H9 (cell line): ENCODE results near the gene NMUR1. TPM values are rescaled to one million over a fixed set of nuclear protein-coding genes. Genes with fewer than 3 reads are reported as not detected.

Source experiments
- DNase-seq: peaks from one replicate; pipeline ENCODE4 v3.0.0-alpha.2; 2017
- H2AFZ ChIP-seq: one replicate; pipeline ENCODE4 v1.6.1; 2013; ENCODE audit warnings: mild to moderate bottlenecking, low read length, control low read depth, moderate library complexity
- H2AK5ac ChIP-seq: 2 replicates; pipeline ENCODE4 v1.6.1; 2013; ENCODE audit warnings: low read length, control low read depth, mixed read lengths; ENCODE audit not compliant: insufficient read length
- H2BK120ac ChIP-seq: one replicate; pipeline ENCODE4 v1.6.1; 2013; ENCODE audit warnings: low read depth, mild to moderate bottlenecking, low read length, control low read depth, inconsistent platforms; ENCODE audit not compliant: poor library complexity, severe bottlenecking
- H2BK12ac ChIP-seq: 2 replicates; pipeline ENCODE4 v1.6.1; 2013; ENCODE audit warnings: low read length, control low read depth, mixed read lengths, low read depth; ENCODE audit not compliant: insufficient read length
- H2BK15ac ChIP-seq: 2 replicates; pipeline ENCODE4 v1.6.1; 2013; ENCODE audit warnings: low read depth, low read length, control low read depth
- H2BK20ac ChIP-seq: one replicate; pipeline ENCODE4 v1.6.1; 2013; ENCODE audit warnings: low read depth, mild to moderate bottlenecking, low read length, control low read depth, inconsistent platforms; ENCODE audit not compliant: poor library complexity, severe bottlenecking
- H2BK5ac ChIP-seq: 2 replicates; pipeline ENCODE4 v1.6.1; 2013; ENCODE audit warnings: low read length, control low read depth, mixed read lengths; ENCODE audit not compliant: insufficient read length
- H3K14ac ChIP-seq: 2 replicates; pipeline ENCODE4 v1.6.1; 2013; ENCODE audit warnings: low read length, control low read depth; ENCODE audit not compliant: insufficient read depth
- H3K18ac ChIP-seq: 2 replicates; pipeline ENCODE4 v1.6.1; 2013; ENCODE audit warnings: low read depth, mild to moderate bottlenecking, mixed read lengths, low read length, control low read depth; ENCODE audit not compliant: insufficient read length
- H3K23ac ChIP-seq: 2 replicates; pipeline ENCODE4 v1.6.1; 2013; ENCODE audit warnings: low read length, control low read depth, mixed read lengths, low read depth; ENCODE audit not compliant: insufficient read length
- H3K23me2 ChIP-seq: 2 replicates; pipeline ENCODE4 v1.6.1; 2013; ENCODE audit warnings: low read depth, mild to moderate bottlenecking, mixed read lengths, low read length, control low read depth; ENCODE audit not compliant: insufficient read length, poor library complexity, severe bottlenecking
- H3K27ac ChIP-seq: 2 replicates; pipeline ENCODE4 v1.5.1; 2013; ENCODE audit warnings: low read length, control low read depth, mixed read lengths, low read depth; ENCODE audit not compliant: insufficient read length
- H3K27me3 ChIP-seq: 2 replicates; pipeline ENCODE4 v1.6.1; 2013; ENCODE audit warnings: low read length, control low read depth, inconsistent platforms; ENCODE audit not compliant: insufficient read depth
- H3K4ac ChIP-seq: 2 replicates; pipeline ENCODE4 v1.6.1; 2013; ENCODE audit warnings: low read depth, mild to moderate bottlenecking, control low read depth, inconsistent platforms, low read length, moderate library complexity
- H3K4me1 ChIP-seq: 2 replicates; pipeline ENCODE4 v1.6.1; 2013; ENCODE audit warnings: low read length, control low read depth, inconsistent platforms; ENCODE audit not compliant: insufficient read depth
- H3K4me2 ChIP-seq: 2 replicates; pipeline ENCODE4 v1.6.1; 2013; ENCODE audit warnings: low read length, control low read depth, mixed read lengths; ENCODE audit not compliant: insufficient read length, insufficient read depth
- H3K56ac ChIP-seq: 2 replicates; pipeline ENCODE4 v1.6.1; 2013; ENCODE audit warnings: low read depth, mild to moderate bottlenecking, mixed read lengths, low read length, control low read depth; ENCODE audit not compliant: insufficient read length
- H3K79me1 ChIP-seq: 2 replicates; pipeline ENCODE4 v1.6.1; 2013; ENCODE audit warnings: low read depth, mild to moderate bottlenecking, moderate library complexity, low read length, control low read depth, inconsistent platforms; ENCODE audit not compliant: insufficient read depth, poor library complexity, severe bottlenecking
- H3K79me2 ChIP-seq: 2 replicates; pipeline ENCODE4 v1.6.1; 2013; ENCODE audit warnings: low read length, control low read depth, inconsistent platforms; ENCODE audit not compliant: insufficient read depth
- H3K9ac ChIP-seq: 2 replicates; pipeline ENCODE4 v1.6.1; 2013; ENCODE audit warnings: low read length, control low read depth, mixed read lengths; ENCODE audit not compliant: insufficient read length; ENCODE audit errors: extremely low read depth
- H3K9me3 ChIP-seq: one replicate; pipeline ENCODE4 v1.6.1; 2013; ENCODE audit warnings: low read depth, low read length, inconsistent platforms; ENCODE audit not compliant: control insufficient read depth
- H3T11ph ChIP-seq: one replicate; pipeline ENCODE4 v1.6.1; 2013; ENCODE audit warnings: mild to moderate bottlenecking, low read length, control low read depth, inconsistent platforms
- H4K20me1 ChIP-seq: one replicate; pipeline ENCODE4 v1.6.1; 2013; ENCODE audit not compliant: control insufficient read depth, insufficient read length, insufficient read depth
- H4K5ac ChIP-seq: 2 replicates; pipeline ENCODE4 v1.6.1; 2013; ENCODE audit warnings: low read depth, mild to moderate bottlenecking, mixed read lengths, low read length, control low read depth; ENCODE audit not compliant: insufficient read length
- H4K8ac ChIP-seq: replicated peaks from 2 replicates; pipeline ENCODE4 v1.6.1; 2013; ENCODE audit warnings: low read length, control low read depth, mixed read lengths, low read depth; ENCODE audit not compliant: insufficient read length
- H4K91ac ChIP-seq: 2 replicates; pipeline ENCODE4 v1.6.1; 2013; ENCODE audit warnings: low read depth, mild to moderate bottlenecking, moderate library complexity, mixed read lengths, low read length, control low read depth; ENCODE audit not compliant: insufficient read length
- H3K27ac Mint-ChIP-seq, 3 experiments: 2 replicates in 2 of 3; 3 replicates in 1 of 3; pipeline ENCODE4 v1.8.0; 2020 to 2021; ENCODE audit warnings: mixed read lengths in 3 of 3, mild to moderate bottlenecking in 1 of 3, moderate library complexity in 1 of 3
- H3K27me3 Mint-ChIP-seq: 2 replicates; pipeline ENCODE4 v1.8.0; 2021; ENCODE audit warnings: low read depth, mild to moderate bottlenecking, moderate library complexity, mixed read lengths
- H3K36me3 Mint-ChIP-seq, 3 experiments: 2 replicates in 2 of 3; 3 replicates in 1 of 3; pipeline ENCODE4 v1.8.0; 2020 to 2021; ENCODE audit warnings: low read depth in 3 of 3, mixed read lengths in 3 of 3; ENCODE audit not compliant: insufficient read depth in 1 of 3
- H3K4me1 Mint-ChIP-seq, 2 experiments: 2 replicates each; pipeline ENCODE4 v1.8.0; 2020; ENCODE audit warnings: mixed read lengths in 2 of 2
- H3K4me3 Mint-ChIP-seq, 2 experiments: 2 replicates in 1 of 2; 3 replicates in 1 of 2; pipeline ENCODE4 v1.8.0; 2020 to 2021; ENCODE audit warnings: mild to moderate bottlenecking in 2 of 2, mixed read lengths in 2 of 2, moderate library complexity in 1 of 2
- H3K9me3 Mint-ChIP-seq, 2 experiments: 2 replicates in 1 of 2; 3 replicates in 1 of 2; pipeline ENCODE4 v1.8.0; 2020; ENCODE audit warnings: mild to moderate bottlenecking in 2 of 2, mixed read lengths in 2 of 2, moderate library complexity in 1 of 2
- WGBS: extraction: QIAGEN DNeasy Blood & Tissue Kit; methylation state at CpG from one replicate; pipeline ENCODE4 v1.1.7; 2013; ENCODE audit warnings: missing lambda C conversion rate, low lambda C conversion rate, mixed read lengths; ENCODE audit not compliant: insufficient read length; ENCODE audit errors: extremely low coverage; 5-methylcytosine and 5-hydroxymethylcytosine counted together
- total RNA-seq: library from RNA; stranded (reverse); gene quantifications from 2 replicates; pipeline ENCODE4 v1.2.1, GENCODE V29; 2021
- TF ChIP-seq, protein P1 (sequence below): fragments of 200-600 bp; sonication (generic); conservative IDR thresholded peaks from 3 replicates; pipeline ENCODE4 v1.8.0; 2021; ENCODE audit warnings: antibody characterized with exemption, mild to moderate bottlenecking

Gene NMUR1
- total RNA-seq, 1 experiment from 2014 or later: 0.20 TPM

DNA sequence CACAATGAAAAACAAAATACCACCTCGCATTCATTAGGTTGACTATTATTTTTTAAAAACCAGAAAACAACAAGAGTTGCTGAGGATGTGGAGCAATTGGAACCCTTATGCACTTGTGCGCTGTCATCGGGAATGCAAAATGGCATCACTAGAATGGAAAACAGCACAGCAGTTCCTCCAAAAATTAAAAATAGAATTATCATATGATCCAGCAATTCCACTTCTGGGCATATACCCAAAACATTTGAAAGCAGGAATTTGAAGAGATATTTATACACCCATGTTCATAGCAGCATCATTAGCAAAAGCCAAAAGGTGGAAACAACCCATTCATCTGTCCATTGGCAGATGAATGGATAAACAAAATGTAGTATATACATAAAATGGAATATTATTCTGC lies 11.9 kb upstream of the NMUR1 start:
- Histone ChIP-seq H4K5ac (no peak overlapping the region), H2AFZ (no peak overlapping the region), H2BK20ac (no peak overlapping the region), H2BK5ac (no peak overlapping the region), H3K4me2 (no peak overlapping the region), H2AK5ac (no peak overlapping the region), H3K79me2 (no peaks in the 10 kb centered on the region), H3K4ac (no peak overlapping the region), H3K27ac (no peak overlapping the region), H4K91ac (no peak overlapping the region), H3T11ph (no peak overlapping the region), H4K20me1 (peaks cover 3% of the 10 kb centered on the region), H3K18ac (no peak overlapping the region), H3K23ac (no peak overlapping the region), H3K79me1 (no peaks in the 10 kb centered on the region), H4K8ac (no peak overlapping the region), H2BK15ac (no peak overlapping the region), H2BK12ac (no peak overlapping the region), H3K27me3 (no peaks in the 10 kb centered on the region), H3K9me3 (no peaks in the 10 kb centered on the region), H3K23me2 (no peaks in the 10 kb centered on the region), H3K14ac (no peak overlapping the region), H3K56ac (no peak overlapping the region), H3K9ac (no peak overlapping the region), H2BK120ac (no peak overlapping the region), H3K4me1 (no peaks in the 10 kb centered on the region)
- Mint-ChIP-seq H3K36me3 (peaks cover 0 to 5% (median 2%) of the 10 kb centered on the region in 3 experiments; a peak in 4 of 7 replicates), H3K4me3 (no peak overlapping the region), H3K4me1 (peaks cover 6 to 10% of the 10 kb centered on the region in 2 experiments; a peak in 2 of 4 replicates), H3K9me3 (peaks cover 9 to 10% of the 10 kb centered on the region in 2 experiments), H3K27me3 (no peaks in the 10 kb centered on the region; the same call in 1 of the 2 replicates), H3K27ac (no peak overlapping the region)
- WGBS: no CpG with 5 or more reads among the region's 3 CpGs
- TF ChIP-seq, protein P1, sequence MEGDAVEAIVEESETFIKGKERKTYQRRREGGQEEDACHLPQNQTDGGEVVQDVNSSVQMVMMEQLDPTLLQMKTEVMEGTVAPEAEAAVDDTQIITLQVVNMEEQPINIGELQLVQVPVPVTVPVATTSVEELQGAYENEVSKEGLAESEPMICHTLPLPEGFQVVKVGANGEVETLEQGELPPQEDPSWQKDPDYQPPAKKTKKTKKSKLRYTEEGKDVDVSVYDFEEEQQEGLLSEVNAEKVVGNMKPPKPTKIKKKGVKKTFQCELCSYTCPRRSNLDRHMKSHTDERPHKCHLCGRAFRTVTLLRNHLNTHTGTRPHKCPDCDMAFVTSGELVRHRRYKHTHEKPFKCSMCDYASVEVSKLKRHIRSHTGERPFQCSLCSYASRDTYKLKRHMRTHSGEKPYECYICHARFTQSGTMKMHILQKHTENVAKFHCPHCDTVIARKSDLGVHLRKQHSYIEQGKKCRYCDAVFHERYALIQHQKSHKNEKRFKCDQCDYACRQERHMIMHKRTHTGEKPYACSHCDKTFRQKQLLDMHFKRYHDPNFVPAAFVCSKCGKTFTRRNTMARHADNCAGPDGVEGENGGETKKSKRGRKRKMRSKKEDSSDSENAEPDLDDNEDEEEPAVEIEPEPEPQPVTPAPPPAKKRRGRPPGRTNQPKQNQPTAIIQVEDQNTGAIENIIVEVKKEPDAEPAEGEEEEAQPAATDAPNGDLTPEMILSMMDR: no peak
- DNase-seq: no peak
